Skin of body (tissue), 2 donors: Measurements from ENCODE around the gene CACNG3. TPM values are rescaled to one million over a fixed set of nuclear protein-coding genes. Genes with fewer than 3 reads are reported as not detected.
"Not testable (repeated sequence)": the region's sequence is repeated elsewhere in the genome, so short reads cannot be mapped to it uniquely, and the experiment has no call there.

Experiments used
- DNase-seq: peaks from one replicate; lab custom pipeline; 2025; lab: John Stamatoyannopoulos, UW
- total RNA-seq: library from RNA; depleted of rRNA; stranded (reverse); fragments of >200 nt; gene quantifications from one replicate; pipeline ENCODE4 v1.2.3, GENCODE V29; 2014

The CACNG3 gene
- total RNA-seq, 1 donor from 2014 or later = not detected

DNA sequence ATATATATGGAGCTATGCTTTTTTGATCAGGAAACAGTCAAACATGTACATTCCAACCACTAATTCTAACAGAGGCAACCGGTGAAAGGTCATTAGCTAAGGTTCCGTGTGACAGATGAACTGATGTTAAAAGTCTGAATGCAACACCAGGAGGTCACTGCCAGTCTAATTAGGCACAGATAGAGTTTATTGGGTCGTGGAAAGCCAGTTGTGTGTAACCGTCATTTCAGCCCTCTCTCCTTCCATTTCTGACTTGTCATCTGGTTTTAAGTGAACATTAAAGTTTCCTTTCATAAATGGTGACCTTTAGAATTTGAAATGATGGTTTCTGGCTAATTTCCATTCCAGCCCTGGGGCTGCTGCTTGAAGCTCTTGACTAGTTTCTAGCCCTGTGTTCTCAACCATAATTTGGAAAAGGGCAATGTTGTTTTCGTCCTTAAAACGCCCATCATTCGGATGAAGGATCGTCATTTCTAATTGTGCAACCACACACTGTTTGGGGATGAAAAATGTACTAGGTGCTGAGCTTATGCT, 23.9 kb downstream of the CACNG3 start:
- DNase-seq = no peak

DNA sequence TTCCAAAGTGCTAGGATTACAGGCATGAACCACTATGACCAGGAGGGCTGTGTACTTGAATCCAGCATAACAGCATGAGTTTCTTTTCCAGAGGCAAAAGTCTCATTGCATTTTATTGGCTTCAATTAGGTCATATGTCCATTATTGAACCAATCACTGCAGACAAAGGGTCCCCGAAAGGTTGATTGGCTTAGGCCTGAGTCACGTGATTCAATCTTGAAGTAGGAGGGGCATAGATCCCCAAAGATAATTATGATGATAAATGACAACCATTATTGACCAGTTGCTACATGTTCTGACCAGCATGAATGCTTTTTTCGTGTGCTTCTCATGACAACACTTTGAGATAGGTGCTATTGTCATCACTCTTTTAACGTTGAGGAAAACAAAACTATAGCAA, 25.3 kb downstream of the CACNG3 start:
- no peak for DNase-seq

DNA sequence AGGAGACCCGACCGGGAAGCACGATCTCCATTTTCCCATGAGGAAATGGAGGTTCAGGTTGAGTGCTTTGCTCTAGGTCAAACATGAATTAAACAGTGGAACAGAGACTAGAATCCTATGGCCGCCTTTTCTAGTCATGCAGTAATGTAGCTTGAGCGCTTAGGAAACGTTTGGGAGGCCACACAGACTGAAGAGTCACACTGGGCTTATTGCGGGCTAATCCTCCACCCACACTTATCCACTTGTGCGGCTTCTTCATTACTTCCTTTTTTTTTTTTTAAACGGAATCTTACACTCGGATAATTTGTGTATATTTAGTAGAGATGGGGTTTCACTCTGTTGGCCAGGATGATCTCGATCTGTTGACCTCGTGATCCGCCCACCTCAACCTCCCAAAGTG, 26.0 kb downstream of the CACNG3 start:
- DNase-seq = no peak

DNA sequence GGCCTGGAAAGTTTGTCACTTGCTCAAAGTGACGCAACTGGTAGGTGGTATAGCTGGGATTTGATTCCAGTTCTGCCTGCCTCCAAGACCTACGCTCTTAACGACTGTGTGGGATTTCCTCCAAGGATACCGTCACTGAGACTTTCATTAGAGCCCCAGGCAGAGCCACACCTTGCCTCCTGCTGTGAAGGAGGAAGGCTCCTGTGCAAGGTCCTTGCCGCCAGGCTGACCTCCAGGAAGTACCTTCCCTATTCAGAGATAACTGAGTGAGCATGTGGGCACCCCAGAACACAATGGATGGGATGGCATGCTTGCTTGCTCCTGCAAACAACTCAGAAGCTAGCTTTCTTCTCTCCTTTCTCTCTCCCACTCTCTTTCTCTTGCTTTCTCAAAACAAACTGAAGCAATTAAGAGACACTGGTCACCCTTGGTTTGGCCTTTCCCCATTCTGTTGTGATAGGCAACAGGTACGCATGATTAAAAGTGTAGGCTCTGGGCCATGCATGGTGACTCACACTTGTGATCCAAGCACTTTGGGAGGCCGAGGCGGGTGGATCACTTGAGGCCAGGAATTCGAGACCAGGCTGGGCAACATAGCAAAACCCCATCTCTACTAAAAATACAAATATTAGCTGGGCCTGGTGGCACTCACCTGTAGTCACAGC, 30.7 kb downstream of the CACNG3 start:
- no peak for DNase-seq

DNA sequence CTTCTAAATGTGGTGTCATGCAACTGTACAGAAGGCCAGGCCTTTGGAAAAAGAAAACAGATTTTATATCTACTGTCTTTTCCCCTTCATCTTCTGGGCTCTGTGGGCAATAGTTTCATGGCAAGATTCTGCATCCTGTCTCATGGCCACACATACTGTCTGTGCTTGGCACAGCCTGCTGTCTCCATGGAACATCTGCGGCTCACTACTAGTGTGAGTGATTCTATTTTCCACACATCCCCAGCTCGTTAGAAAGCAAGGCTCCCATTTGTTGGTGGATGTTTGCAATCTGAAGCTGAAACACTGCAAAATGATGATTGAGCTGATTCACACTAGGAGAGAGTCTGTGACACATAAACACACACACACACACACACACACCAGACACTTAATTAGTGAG, 32.4 kb downstream of the CACNG3 start:
- DNase-seq = no peak

DNA sequence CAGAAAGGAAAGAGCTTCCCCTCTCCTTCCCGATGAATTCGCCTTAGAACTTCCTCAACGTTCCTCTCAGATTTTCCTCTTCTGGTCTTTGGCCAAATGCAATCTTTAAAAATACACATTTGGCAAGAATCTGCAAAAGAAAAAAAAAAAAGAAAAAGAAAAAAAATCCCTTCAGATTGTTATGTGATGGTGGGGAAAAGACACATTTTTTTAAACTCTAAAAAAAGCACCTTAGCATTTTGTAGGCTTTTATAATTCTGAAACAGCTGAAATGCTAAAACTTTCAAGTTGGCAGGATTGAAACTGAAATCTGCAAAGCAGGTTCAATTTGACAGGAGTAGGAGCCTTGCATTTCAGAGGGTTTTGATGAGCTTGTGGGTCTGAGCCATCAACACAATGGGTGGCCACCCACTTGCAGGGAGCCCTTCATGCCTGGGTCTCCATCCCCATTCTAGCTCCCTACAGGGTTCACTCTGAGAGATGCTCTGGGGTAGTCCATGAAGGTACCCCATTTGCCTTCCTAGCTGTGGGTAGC, 33.1 kb downstream of the CACNG3 start:
- DNase-seq = no peak

DNA sequence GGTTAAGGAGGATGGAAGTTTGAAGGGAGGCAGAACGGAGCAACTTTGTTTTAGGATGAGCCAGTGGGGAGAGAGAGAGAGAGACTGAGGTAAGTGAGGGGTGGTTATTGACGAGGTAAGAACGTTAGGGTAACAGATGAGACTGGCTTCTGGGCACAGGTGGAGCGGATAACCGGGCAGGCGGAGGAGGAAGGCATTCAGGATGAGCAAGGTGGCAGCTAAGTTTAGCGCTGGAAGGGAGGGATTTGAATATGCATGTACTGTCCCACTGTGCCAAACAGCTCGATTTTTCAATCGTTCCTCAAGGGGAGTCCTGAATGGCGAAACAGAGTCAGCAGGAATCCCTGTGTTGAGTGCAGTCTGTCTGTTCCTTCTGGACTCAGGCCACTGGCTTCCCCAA, 35.8 kb downstream of the CACNG3 start:
- no peak for DNase-seq

DNA sequence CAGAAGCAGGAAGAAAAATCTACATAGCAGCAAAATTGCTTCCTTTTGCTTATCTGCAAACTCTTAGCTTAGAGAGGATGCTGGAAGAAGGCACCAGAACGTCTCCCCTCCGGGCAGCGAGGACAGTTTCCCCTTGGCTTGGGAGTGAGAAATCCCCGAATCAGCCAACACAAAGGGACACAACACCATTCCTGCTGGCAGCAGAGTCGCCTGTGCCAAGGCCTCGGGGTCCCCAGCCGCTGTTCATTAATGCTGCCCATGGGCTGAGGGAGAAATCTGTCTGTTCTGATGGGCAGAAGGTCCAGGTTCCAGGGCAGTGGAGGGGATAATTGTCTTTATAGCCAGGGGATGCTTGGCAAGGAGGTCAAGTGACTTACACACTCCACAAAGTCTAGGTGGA, 38.0 kb downstream of the CACNG3 start:
- DNase-seq = no peak

DNA sequence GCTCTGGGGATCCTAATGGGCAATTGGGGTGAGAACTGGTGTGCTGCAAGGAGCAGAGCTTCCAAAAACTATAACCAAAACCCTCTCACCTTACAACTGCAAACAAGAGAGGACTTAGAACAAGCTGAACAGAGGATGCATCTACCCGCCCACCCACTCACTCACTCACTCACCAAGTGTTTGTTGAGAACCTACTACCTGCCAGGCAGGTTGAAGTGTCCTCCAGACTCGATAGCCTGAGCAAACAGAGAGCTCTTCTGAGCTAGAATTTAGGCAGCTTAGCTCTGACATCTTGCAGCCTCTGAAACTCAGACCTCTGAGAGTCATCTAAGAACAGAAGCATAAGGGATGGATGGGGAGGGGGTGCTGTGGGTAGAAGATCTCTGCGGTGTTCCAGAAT, 41.2 kb downstream of the CACNG3 start:
- no peak for DNase-seq

DNA sequence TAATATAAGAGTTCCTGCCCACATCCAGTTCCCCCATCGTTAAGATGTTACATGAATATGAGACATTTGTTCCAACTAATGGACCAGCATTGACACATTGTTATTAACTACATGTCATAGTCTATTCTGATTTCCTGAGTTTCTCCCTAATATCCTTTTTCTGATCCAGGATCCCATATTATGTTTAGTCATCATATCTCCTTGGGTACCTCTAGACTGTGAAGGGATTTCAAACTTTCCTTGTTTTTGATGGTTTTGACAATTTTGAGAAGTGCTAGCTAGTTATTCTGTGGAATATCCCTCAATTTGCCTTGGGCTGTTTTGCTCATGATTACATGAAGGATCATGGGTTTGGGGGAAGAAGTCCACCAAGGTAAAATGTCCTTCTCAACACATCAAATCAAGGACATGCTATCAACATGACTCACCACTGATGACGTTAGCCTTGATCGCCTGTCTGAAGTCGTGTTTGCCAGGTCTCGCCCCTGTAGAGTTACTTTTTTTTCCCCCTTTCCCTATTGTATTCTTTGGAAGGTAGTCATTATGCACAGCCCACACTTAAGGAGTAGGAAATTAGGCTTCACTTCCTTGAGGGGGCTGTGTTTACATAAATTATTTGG, 42.5 kb downstream of the CACNG3 start:
- no peak for DNase-seq

DNA sequence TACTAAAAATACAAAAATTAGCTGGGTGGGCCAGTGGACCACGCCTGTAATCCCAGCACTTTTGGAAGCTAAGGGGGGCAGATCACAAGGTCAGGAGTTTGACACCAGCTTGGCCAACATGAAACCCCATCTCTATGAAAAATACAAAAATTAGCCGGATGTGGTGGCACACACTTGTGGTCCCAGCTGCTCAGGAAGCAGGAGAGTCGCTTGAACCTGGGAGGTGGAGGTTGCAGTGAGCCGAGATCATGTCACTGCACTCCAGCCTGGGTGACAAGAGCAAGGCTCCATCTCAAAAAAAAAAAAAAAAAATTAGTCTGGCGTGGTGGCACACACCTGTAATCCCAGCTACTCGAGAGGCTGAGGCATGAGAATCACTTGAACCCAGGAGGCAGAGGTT, 44.6 kb downstream of the CACNG3 start:
- not testable (repeated sequence) for DNase-seq

DNA sequence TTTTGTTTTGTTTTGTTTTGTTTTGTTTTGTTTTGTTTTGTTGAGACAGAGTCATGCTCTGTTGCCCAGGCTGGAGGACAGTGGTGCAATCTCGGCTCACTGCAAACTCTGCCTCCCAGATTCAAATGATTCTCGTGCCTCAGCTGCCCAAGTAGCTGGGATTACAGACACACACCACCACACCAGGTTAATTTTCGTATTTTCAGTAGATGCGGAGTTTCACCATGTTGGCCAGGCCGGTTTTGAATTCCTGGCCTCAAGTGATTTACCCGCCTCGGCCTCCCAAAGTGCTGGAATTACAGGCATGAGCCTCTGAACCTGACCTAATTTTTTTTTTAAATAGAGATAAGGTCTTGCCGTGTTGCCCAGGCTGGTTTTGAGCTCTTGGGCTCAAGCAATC, 46.5 kb downstream of the CACNG3 start:
- no peak for DNase-seq

DNA sequence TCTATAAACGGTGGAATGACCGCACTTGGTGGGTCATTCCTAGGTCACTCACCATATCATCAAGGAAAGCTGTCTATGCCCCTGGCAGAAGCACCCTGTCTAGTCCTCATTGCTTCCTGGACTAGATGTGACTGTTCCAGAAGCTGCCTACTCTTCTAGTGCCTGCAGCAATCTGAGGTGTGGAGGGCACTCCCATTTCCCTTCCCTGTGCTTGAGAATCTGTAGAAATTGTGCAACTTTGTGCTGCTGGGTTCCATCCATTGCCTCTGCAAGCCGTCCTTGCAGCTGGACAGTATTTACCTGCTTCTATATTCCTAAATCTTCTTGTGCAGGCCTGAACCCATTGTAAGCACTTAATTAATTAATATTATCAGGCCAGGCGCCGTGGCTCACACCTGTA, 52.1 kb downstream of the CACNG3 start:
- DNase-seq = no peak

DNA sequence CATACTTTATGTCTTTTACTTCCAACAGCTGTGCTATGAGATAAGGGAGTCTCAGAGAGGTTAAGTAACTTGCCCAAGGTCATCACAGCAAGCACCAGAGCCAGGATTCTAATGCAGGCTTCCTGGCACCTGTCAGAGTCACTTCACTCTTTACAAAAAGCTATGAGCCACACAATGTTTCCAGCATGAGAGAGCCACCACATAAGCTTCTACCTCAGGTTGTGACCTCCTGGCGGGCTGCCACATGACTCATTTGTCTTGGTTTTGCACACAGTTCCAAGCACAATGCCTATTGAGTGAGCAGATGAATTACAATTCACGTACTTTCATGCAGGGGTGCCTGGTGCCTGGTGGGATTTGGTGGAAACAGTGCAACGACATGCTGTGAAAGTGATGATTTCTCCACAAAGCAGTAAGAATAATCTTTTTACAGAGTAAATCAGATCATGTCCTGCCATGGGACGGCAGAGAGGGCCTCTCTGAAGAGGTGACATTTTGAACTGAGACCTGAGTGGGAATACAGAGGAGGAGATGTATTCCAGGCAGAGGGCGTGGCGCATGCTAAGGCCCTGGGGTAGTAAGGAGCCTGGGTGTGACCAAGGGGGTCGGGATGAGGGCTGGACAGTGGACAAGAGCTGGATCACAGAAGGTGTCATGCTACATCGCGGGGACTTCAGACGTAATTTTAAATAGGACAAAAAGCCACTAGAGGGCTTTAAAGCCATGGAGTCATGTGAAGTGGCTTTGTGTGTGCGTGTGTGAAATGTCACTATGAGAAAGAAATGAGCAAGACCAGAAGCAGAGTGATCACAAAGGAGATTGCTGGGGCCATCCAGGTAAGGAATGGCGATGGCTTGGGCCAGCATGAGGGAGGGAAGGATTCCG, 53.4 kb downstream of the CACNG3 start:
- no peak for DNase-seq

DNA sequence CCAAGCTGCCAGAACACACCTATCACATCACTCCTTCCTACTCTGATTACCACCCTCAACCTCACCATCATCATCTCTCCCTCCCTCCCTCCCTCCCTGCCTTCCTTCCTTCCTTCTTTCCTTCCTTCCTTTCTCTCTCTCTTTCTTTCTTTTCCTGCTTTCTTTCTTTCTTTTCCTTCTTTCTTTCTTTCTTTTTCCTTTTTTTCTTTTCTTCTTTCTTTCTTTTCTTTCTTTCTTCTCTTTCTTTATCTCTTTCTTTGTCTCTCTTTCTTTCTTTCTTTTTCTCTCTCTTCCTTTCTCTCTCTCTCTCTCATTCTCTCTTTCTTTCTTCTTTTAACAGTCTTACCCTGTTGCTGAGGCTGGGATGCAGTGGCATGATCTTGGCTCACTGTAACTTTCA, 59.2 kb downstream of the CACNG3 start:
- no peak for DNase-seq

DNA sequence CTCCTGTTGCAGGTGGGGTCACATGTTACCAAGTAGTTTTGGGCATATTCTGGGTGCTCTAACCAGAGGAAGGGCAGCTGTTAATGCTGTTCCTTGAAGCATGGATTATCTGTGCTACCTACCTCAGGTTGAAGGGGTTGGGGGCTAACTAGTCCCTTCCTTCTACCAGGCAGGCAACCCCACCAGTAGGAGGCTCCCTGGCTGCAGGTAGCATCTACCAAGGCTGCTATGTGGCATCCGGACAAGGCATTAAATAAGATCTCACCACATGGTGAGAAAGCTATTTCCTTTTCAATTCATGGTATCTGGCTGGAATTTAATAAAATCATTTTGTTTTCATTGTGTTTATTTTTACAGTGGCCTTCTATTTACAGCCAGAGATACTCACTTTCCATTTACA, 62.5 kb downstream of the CACNG3 start:
- DNase-seq = no peak

DNA sequence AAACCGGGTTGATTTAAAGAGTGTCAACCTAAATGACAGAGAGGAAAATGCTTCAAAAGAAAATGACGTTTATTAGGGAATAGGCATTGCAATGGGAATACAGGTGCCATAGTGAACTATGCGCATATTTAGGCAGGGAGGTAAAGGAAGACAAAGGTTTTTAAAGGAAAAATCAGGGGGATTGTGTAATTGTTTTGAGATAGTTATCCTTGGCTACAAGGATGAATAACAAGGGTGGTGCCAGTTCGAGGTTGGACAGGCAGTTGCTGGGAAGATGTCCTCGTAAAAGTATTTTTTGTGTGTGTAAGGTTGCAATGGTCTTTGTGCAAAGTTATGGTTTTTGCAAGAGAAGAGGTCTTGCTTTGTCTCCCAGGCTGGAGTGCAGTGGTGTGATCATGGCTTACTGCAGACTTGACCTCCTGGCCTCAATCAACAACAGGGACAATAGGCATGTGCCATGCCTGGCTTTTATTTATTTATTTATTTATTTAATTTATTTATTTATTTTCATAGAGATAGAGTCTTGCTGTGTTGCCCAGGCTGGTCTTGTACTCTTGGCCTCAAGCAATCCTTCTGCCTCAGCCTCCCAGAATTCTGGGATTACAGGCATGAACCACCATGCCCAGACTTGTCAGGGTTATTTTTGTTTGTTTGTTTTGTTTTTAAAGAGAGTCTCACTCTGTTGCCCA, 63.1 kb downstream of the CACNG3 start:
- DNase-seq = no peak

DNA sequence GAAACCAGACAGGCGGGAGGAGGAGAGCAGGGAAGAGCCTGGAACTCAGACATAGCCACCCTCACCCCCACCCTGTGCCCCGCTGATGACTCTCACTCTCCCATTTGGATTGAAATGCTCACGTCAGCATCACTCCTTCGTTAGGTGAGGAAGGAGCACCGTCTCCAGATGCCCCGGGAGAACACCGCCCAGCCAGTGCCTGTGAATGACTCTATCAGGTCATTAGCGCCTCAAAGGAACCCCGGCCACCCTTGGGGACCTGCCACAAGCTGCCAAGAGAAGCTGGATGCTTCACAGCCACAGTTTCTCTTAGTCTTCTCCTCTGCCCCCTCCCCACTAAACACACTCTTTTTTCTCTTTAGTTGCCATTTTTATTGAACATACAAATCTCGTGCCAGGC, 66.0 kb downstream of the CACNG3 start:
- DNase-seq = no peak

DNA sequence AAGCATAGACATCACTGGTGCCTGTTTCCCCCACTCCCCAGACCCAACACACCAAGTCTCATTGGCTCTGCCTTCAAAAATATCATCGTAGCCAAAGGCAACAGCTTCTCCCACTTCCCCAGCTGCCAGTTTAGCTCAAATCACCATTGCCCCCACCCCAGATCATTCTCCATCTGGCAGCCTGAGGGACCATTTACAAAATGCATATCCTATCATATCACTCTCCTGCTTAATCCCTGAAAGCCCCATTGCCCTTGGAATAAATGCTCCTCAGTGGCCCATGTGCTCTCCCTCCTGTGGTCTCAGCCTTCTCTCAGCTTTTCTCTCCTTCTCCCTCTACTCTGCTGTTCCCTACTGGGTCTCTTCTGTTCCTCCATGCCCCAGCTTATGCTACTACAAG, 68.3 kb downstream of the CACNG3 start:
- no peak for DNase-seq

DNA sequence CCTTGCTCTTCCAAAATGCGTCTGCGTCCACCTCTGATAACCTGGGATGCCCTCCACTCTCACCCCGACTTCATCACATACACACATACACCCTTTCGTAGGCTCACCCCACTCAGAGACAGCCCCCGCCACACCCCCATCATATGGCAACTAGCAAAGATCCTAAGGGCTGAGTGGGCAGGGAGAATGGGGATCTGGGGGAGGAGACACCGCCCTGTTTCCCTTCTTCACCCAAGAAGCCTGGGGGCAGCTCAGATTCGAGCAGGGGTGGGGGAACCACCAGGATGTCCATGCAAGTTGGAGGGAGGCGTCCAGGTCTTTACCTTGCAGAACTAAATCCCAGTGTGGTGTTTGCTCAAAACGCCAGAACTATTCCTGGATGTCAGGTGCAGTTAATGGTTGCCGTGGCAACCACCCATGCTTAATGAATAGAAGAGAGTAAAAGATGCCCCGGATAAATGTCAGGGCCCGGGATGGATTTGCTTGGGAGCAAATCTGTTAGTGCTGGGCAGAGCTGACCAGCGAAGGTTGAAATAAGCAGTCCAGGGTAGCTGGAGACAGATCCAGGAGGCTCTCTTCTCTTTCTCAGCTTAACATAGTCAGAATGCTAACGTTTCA, 72.8 kb downstream of the CACNG3 start:
- DNase-seq = no peak

DNA sequence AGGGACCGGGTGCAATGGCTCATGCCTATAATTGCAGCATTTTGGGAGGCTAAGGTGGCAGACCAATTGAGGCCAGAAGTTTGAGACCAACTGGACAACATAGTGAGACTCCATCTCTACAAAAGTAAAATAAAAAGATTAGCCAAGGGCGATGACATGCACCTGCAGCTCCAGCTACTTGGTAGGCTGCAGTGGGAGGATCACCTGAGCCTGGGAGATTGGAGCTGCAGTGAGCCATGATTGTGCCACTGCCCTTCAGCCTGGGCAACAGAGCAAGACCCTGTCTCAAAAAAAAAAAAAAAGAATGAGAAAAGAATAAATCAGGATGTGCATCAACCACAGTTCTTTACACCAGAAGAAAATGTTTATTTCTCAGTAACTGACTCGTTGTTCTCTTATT, 76.0 kb downstream of the CACNG3 start:
- no peak for DNase-seq
